Endothelial cell of umbilical vein (primary cell): ENCODE measurements around the gene SPACA6. TPM values are rescaled to one million over a fixed set of nuclear protein-coding genes. Genes with fewer than 3 reads are reported as not detected.

Experiments
- BruUV-seq: library from RNA; stranded (reverse); fragments of 400-500 nt; replicated peaks from 2 replicates; lab custom pipeline; 2021; lab: Mats Ljungman, UMichigan
- CTCF ChIA-PET: fragments of 300-600, 350-600 bp; sonication (Branson Sonifier 250); formaldehyde crosslinking; loops from one replicate; lab custom pipeline; 2021; ENCODE audit warnings: antibody characterized with exemption, inconsistent platforms; lab: Charles Lee
- POLR2A ChIA-PET: fragments of 300-600, 350-600 bp; sonication (Branson Sonifier 250); formaldehyde crosslinking; loops from one replicate; lab custom pipeline; 2021; ENCODE audit warnings: antibody characterized with exemption, inconsistent platforms; lab: Charles Lee
- DNase-seq: peaks from one replicate; pipeline ENCODE4 v3.0.0-alpha.2; 2011; ENCODE audit warnings: low read depth, low spot score
- FAIRE-seq: peaks from 2 replicates; lab custom pipeline; 2011; peaks lifted over from hg19 to GRCh38; lab: Jason Lieb, UNC
- H2AFZ ChIP-seq: 2 replicates; pipeline ENCODE4 v1.6.0; 2012; ENCODE audit warnings: low read depth, low read length, control low read depth, inconsistent platforms
- H3K27ac ChIP-seq: 2 replicates; pipeline ENCODE4 v1.5.1; 2011; ENCODE audit warnings: low read depth, mild to moderate bottlenecking, control low read depth, low read length, moderate library complexity; ENCODE audit not compliant: insufficient read depth
- H3K27me3 ChIP-seq, 2 experiments: 2 replicates each; pipeline versions ENCODE4 v1.6.0 to v1.6.1; 2011; ENCODE audit warnings: low read length in 2 of 2, mixed read lengths in 1 of 2; ENCODE audit not compliant: control insufficient read depth in 2 of 2, insufficient read depth in 2 of 2
- H3K36me3 ChIP-seq, 2 experiments: 2 replicates in 1 of 2; 3 replicates in 1 of 2; pipeline ENCODE4 v1.5.1; 2011; ENCODE audit warnings: low read length in 2 of 2, mild to moderate bottlenecking in 1 of 2, moderate library complexity in 1 of 2; ENCODE audit not compliant: control insufficient read depth in 2 of 2, insufficient read depth in 2 of 2; ENCODE audit errors: extremely low read depth in 1 of 2
- H3K4me1 ChIP-seq: 3 replicates; pipeline ENCODE4 v1.5.1; 2011; ENCODE audit warnings: mild to moderate bottlenecking, low read length; ENCODE audit not compliant: control insufficient read depth, insufficient read depth; ENCODE audit errors: extremely low read depth
- H3K4me2 ChIP-seq: 2 replicates; pipeline ENCODE4 v1.6.1; 2011; ENCODE audit warnings: low read length, control low read depth, mixed read lengths; ENCODE audit not compliant: insufficient read depth
- H3K4me3 ChIP-seq, 3 experiments: fragments of 200-600 bp in 1 of 3; sonication (generic), shearing (Covaris generic) in 1 of 3; replicated peaks in 1 of 3; 2 replicates each; pipeline ENCODE4 v1.5.1; 2011 to 2016; ENCODE audit warnings: control low read depth in 3 of 3, low read length in 3 of 3, mild to moderate bottlenecking in 2 of 3, inconsistent platforms in 1 of 3, low read depth in 1 of 3, moderate library complexity in 1 of 3; ENCODE audit not compliant: insufficient read depth in 1 of 3
- H3K79me2 ChIP-seq: 2 replicates; pipeline ENCODE4 v1.6.0; 2012; ENCODE audit warnings: low read length, inconsistent platforms; ENCODE audit not compliant: control insufficient read depth, insufficient read depth
- H3K9ac ChIP-seq: replicated peaks from 2 replicates; pipeline ENCODE3; 2011; ENCODE audit warnings: low read length, control low read depth; ENCODE audit not compliant: insufficient read depth; ENCODE audit errors: extremely low read depth
- H3K9me1 ChIP-seq: replicated peaks from 3 replicates; pipeline ENCODE4 v1.6.0; 2011; ENCODE audit warnings: mild to moderate bottlenecking, low read length; ENCODE audit not compliant: control insufficient read depth, insufficient read depth; ENCODE audit errors: extremely low read depth
- H3K9me3 ChIP-seq: replicated peaks from 2 replicates; pipeline ENCODE4 v1.5.1; 2012; ENCODE audit warnings: low read length, inconsistent platforms; ENCODE audit not compliant: control insufficient read depth, insufficient read depth
- H4K20me1 ChIP-seq: replicated peaks from 2 replicates; pipeline ENCODE3; 2011; ENCODE audit warnings: mild to moderate bottlenecking, low read length; ENCODE audit not compliant: control insufficient read depth, insufficient read depth; ENCODE audit errors: extremely low read depth
- EZH2 ChIP-seq: IDR thresholded peaks from 2 replicates; pipeline ENCODE4 v1.6.1; 2012; ENCODE audit warnings: borderline replicate concordance, low read depth, mild to moderate bottlenecking, moderate library complexity, low read length, inconsistent platforms; ENCODE audit not compliant: severe bottlenecking
- FOS ChIP-seq: IDR thresholded peaks from 2 replicates; pipeline ENCODE4 v1.6.1; 2011; ENCODE audit warnings: mild to moderate bottlenecking, low read length, moderate library complexity, borderline replicate concordance; ENCODE audit not compliant: insufficient read depth
- GATA2 ChIP-seq: IDR thresholded peaks from 2 replicates; pipeline ENCODE4 v1.7.0; 2011; ENCODE audit warnings: low read depth, mild to moderate bottlenecking, moderate library complexity, mixed read lengths, low read length; ENCODE audit not compliant: insufficient read length, insufficient read depth
- JUN ChIP-seq: IDR thresholded peaks from 2 replicates; pipeline ENCODE4 v1.6.1; 2011; ENCODE audit warnings: borderline replicate concordance, low read depth; ENCODE audit not compliant: insufficient read length, insufficient read depth
- MYC ChIP-seq: IDR thresholded peaks from one replicate; pipeline ENCODE4 v1.6.1; 2011; ENCODE audit warnings: mild to moderate bottlenecking, low read depth, low read length
- POLR2A ChIP-seq: IDR thresholded peaks from 2 replicates; pipeline ENCODE4 v1.6.1; 2012; ENCODE audit warnings: low read depth, mild to moderate bottlenecking, control low read depth, low read length
- POLR2AphosphoS5 ChIP-seq: IDR thresholded peaks from 2 replicates; pipeline ENCODE4 v1.6.1; 2012; ENCODE audit warnings: low read depth, mild to moderate bottlenecking, control low read depth, low read length, moderate library complexity; ENCODE audit not compliant: insufficient read depth
- dilution Hi-C: fragments of 300-500 bp; cut with MboI; formaldehyde crosslinking; loops from one replicate; pipeline ENCODE4 v1.15.0; 2019; ENCODE audit warnings: low sequenced_read_pairs; ENCODE audit not compliant: extremely low pct_ligation_motif_present
- intact Hi-C: fragments of 100-400 bp; cut with micrococcal nuclease; formaldehyde crosslinking; loops from one replicate; pipeline ENCODE4 v1.10.0; 2022
- polyA plus RNA-seq, 4 experiments: library from polyadenylated mRNA; depleted of rRNA in 3 of 4; stranded (reverse) in 3 of 4; unstranded in 1 of 4; fragments of >200 nt; gene quantifications; 2 replicates each; pipeline versions ENCODE4 v1.2.1 to v1.2.3, GENCODE V29; 2011 to 2012; ENCODE audit warnings: missing spikeins in 1 of 4
- total RNA-seq: library from RNA; stranded (reverse); gene quantifications from 2 replicates; pipeline ENCODE4 v1.2.3, GENCODE V29; 2021
- TF ChIP-seq, protein P1 (sequence below): IDR thresholded peaks from 2 replicates; pipeline ENCODE4 v1.6.1; 2011; ENCODE audit not compliant: insufficient read depth, insufficient read length
- TF ChIP-seq, protein P2 (sequence below), 2 donors: IDR thresholded peaks; 1 replicate in 1 of 2; 2 replicates in 1 of 2; pipeline ENCODE4 v1.5.1; 2011; ENCODE audit warnings: low read length in 2 of 2, mild to moderate bottlenecking in 2 of 2, moderate library complexity in 2 of 2, control low read depth in 1 of 2, inconsistent platforms in 1 of 2, low read depth in 1 of 2; ENCODE audit not compliant: insufficient read depth in 1 of 2; ENCODE audit errors: extremely low read depth in 1 of 2

SPACA6 gene
- total and polyA plus RNA-seq, 2 donors (not counting 3 experiments of a cell fraction or from before 2014, with no cell fraction given), result 11.9 to 41.1 TPM

DNA sequence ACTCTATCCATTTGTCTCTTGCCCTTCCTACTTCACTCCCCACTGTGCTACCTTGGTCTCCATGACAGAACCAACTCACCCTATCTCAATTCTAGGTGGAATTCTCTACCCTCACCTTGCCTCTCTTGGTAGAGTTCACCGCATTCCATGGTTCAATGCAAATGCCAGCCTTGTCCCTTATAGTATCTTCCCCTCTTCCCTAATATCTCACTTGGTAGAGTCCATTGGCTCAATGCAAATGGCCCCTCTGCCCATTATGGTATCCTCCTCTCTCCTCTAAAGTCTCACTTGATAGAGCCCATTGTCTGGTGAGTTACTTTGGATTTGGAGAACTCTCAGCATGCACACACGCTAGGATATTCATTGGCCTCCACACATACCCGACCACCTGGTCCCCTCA lies 22.7 kb downstream of the SPACA6 start:
- dilution Hi-C loops, result no loop called here
- Histone ChIP-seq H3K36me3 (no peaks in the 10 kb centered on the region), H3K79me2 (no peaks in the 10 kb centered on the region), H3K4me3 (no peak overlapping the region), H3K4me2 (no peak overlapping the region), H2AFZ (no peak overlapping the region), H4K20me1 (no peaks in the 10 kb centered on the region), H3K9me1 (no peaks in the 10 kb centered on the region), H3K27me3 (peaks cover 15 to 26% of the 10 kb centered on the region in 2 experiments), H3K9ac (no peak overlapping the region), H3K9me3 (no peaks in the 10 kb centered on the region), H3K4me1 (no peaks in the 10 kb centered on the region), H3K27ac (no peak overlapping the region)
- intact Hi-C loops, result no loop called here
- BruUV-seq, result no TSS peak
- ChIA-PET POLR2A (no interaction called here), CTCF (no interaction called here)
- no peak for TF ChIP-seq POLR2A
- no peak for TF ChIP-seq GATA2
- TF ChIP-seq, protein P1, sequence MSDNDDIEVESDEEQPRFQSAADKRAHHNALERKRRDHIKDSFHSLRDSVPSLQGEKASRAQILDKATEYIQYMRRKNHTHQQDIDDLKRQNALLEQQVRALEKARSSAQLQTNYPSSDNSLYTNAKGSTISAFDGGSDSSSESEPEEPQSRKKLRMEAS, result no peak
- no peak for TF ChIP-seq MYC
- no peak for TF ChIP-seq JUN
- no peak for TF ChIP-seq EZH2
- no peak for TF ChIP-seq FOS
- no peak for TF ChIP-seq POLR2AphosphoS5
- TF ChIP-seq, protein P2, sequence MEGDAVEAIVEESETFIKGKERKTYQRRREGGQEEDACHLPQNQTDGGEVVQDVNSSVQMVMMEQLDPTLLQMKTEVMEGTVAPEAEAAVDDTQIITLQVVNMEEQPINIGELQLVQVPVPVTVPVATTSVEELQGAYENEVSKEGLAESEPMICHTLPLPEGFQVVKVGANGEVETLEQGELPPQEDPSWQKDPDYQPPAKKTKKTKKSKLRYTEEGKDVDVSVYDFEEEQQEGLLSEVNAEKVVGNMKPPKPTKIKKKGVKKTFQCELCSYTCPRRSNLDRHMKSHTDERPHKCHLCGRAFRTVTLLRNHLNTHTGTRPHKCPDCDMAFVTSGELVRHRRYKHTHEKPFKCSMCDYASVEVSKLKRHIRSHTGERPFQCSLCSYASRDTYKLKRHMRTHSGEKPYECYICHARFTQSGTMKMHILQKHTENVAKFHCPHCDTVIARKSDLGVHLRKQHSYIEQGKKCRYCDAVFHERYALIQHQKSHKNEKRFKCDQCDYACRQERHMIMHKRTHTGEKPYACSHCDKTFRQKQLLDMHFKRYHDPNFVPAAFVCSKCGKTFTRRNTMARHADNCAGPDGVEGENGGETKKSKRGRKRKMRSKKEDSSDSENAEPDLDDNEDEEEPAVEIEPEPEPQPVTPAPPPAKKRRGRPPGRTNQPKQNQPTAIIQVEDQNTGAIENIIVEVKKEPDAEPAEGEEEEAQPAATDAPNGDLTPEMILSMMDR (IDR thresholded peaks at IDR 0.05; ENCODE audit: extremely low read depth in 1 of 2, insufficient read depth in 1 of 2, low read depth in 1 of 2, low read length in 2 of 2), result no peak
- DNase-seq (no peak), FAIRE-seq (no peak)
